GM10847 (cell line): ENCODE measurements around the gene PRM1.

ENCODE experiments used
- POLR2A ChIP-seq: IDR thresholded peaks from 2 replicates; pipeline ENCODE4 v1.6.1; 2011; ENCODE audit not compliant: insufficient read length; ENCODE audit errors: extremely low read depth

The PRM1 gene

GRCh38 chr16:11245222-11245737 lies 35.9 kb downstream of the PRM1 start:
- no peak for TF ChIP-seq POLR2A

GRCh38 chr16:11242658-11243057 lies 38.5 kb downstream of the PRM1 start:
- TF ChIP-seq POLR2A: no peak

- TF ChIP-seq POLR2A: no peak
Observed at GRCh38 chr16:11241480-11242204, 39.5 kb downstream of the PRM1 start.

GRCh38 chr16:11240636-11241473 lies 40.3 kb downstream of the PRM1 start:
- no peak for TF ChIP-seq POLR2A

DNA sequence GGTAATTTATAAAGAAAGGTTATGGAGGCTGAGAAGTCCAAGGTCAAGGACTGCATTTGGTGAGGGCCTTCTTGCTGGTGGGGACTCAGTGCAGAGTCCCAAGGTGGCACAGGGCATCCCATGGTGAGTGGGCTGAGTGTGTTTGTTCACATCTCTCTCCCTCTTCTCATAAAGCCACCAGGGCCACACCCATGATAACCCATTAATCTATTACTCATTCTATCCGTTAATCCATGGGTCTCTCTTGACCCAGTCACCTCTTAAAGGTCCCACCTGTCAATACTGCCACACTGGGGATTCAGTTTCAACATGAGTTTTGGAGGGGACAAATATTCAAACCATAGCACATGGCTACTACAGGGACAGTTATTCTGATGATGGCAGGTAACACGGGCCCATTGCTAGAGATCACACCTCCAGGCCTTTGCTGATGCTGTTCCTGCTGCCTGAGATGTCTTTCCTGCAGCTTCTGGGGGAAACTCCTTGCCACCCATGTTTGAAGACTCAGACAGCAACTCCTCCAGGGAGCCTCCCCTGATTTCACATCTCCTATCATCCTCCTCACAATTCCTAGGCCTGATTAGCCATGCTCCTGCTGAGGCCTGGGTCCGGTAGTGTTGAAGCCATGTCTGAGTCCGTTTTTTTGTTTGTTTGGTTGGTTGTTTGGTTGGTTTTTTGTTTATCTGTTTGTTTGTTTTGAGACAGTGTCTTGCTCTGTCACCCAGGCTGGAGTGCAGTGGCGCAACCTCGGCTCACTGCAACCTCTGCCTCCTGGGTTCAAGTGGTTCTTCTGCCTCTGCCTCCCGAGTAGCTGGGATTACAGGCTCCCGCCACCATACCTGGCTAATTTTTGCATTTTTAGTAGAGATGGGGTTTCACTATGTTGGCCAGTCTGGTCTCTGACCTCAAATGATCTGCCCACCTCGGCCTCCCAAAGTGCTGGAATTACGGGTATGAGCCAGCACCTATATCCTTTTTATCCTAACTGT lies 41.2 kb downstream of the PRM1 start:
- TF ChIP-seq POLR2A: no peak

DNA sequence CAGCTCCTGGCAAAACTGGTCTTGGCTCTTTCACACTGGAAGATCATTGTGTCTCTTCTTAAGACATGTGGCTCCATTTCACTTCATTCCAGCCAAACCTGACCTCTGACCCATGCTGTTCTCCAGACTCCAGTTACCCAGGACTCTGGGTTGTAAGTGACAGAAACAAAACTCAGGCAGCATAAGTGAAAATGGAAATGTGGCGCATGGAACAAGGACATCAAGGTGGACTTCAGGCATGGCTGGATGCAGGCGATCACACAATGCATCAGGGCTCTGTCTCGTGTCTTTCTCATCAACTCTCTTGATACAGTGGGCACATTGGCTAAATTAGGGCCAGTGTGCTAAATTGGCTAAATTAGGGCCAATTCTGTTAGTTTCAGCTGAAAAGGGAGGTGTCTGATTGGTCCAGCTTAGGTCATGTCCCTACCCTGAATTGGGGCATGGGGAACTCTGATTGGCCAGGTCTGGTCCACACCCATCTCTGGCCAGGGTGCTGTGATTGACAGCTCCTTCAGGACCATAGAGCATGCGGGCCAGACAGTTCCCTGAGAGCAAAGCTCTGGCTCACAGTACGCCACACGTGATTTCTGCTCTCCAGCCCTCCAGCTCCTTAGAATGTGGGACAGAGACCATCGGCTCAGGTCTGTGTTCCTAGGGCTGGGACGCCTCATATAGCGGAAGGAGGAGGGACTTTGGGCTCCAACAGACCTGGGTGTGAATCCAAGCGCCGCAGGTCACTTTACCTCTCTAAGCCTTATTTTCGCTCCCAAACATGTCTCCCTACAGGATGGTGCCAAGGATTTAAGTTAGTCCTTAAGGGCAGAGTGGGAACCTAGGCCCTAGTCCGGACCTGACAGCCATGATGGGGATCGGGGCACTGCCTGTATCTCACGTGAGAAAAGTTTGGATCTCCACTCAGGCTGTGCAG lies 42.6 kb downstream of the PRM1 start:
- no peak for TF ChIP-seq POLR2A

DNA sequence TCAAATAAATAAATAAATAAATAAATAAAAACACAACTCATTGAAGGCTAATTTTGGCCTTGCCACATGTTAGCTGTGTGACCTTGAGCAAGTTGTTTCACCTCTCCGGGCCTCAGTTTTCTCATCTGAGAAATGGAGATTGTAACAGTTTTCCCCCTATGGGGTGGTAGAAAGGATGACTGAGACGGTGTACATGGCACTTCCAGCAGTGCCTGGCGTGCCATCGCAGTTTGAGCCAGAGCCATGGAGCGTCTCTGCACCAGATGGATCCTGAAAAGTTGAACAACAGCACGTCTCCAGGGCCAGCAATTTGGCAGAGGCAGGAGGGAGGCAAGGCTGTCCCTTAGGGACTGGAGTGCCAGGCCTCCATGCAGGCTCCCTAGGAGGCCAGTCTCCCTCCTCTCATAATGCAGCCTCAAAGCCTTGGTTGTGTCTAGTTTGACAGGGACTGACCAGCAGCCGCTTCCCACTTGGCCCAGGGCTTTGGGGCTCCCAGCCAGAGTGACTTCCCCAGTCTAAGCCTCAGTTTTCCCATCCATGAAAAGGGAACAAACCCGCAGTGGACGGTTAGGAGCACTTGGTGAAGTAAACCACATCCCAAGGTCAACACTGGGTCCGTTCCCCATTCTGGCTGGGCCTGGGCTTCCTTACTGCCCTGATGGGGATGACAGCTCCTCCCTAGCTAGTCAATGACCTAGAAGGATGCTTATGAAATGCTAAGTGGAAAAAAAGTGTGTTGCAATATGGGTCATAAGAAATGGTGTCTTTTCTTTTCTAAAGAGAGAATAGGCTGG lies 44.5 kb downstream of the PRM1 start:
- TF ChIP-seq POLR2A: no peak

GRCh38 chr16:11235703-11235991 lies 45.5 kb downstream of the PRM1 start:
- no peak for TF ChIP-seq POLR2A

DNA sequence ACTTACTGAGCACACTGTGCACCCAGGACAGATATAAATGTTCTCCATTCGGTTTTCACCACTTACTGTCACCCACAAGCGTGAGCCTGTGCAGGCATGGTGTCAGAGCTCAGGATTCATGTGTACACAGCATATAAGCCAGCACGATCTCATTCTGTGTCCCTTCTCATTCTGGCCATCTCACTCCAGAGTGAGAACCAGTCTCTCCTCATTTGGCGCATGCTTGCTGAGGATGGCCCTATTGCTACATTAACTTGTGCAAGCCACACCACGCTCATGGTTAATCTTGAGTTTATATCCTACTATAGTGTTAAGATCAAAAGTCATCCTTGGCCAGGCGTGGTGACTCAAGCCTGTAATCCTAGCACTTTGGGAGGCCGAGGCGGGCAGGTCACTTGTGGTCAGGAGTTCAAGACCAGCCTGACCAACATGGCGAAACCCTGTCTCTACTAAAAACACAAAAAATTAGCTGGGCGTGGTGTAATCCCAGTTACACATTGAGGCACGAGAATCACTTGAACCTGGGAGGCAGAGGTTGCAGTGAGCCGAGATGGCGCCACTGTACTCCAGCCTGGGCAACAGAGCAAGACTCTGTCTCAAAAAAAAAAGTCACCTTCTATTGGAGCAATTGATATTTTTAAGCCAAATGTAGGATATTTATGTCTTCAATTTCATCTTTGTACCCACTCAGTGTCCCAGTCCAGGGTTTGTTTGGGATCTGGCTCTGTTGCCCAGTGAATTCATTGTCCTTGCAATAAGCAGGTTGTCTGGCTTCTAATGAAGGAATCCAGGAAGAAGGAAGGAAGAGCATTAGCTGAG lies 46.0 kb downstream of the PRM1 start:
- no peak for TF ChIP-seq POLR2A

GRCh38 chr16:11233727-11234376 lies 47.3 kb downstream of the PRM1 start:
- no peak for TF ChIP-seq POLR2A

DNA sequence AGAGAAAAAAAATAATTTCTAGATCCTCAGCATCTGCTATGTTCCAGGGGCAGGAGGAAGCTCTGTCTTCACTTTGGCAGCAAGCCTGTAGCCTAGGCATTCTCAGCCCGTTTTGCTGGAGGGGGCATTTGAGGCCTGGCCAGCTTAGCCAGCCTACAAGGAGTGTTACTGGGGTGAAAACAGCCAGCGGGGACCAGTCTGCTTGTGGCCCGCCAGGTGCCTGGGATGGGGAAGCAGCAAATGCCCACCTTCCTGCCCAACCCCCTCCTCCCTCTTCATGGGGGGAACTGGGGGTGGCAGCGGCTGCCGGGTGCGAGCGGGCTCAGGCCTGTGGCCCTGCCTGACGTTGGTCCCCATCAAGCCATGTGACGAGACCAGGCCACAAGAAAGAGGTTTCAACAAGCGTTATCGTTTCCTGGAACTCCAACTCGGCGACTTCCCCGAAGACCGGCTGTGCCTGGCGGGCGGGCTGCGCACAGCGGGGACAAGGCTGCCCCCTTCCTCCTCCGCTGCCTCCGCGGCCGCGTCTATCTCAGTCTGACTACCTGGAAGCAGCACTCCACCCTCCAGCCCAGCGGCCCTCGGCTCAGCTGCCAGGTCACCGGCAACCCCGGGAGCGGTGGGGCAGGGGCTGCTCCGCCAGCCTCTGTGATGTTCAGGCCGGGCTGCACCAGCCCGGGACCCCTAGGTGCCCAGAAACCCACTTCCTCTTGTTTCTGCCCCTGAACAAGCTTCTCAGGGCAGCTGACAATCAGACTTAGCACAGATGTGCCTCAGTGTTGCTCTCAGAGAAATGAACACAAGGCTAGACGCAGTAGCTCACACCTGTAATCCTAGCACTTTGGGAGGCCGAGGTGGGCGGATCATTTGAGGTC lies 48.0 kb downstream of the PRM1 start:
- TF ChIP-seq POLR2A: no peak

- no peak for TF ChIP-seq POLR2A
Observed at GRCh38 chr16:11232302-11232851, 48.8 kb downstream of the PRM1 start.
